Fibroblast of skin of back (primary cell): ENCODE data around the gene CMIP.

Experiments used
- DNase-seq: peaks from one replicate; pipeline ENCODE4 v3.0.0-alpha.2; 2013

Gene CMIP

DNA sequence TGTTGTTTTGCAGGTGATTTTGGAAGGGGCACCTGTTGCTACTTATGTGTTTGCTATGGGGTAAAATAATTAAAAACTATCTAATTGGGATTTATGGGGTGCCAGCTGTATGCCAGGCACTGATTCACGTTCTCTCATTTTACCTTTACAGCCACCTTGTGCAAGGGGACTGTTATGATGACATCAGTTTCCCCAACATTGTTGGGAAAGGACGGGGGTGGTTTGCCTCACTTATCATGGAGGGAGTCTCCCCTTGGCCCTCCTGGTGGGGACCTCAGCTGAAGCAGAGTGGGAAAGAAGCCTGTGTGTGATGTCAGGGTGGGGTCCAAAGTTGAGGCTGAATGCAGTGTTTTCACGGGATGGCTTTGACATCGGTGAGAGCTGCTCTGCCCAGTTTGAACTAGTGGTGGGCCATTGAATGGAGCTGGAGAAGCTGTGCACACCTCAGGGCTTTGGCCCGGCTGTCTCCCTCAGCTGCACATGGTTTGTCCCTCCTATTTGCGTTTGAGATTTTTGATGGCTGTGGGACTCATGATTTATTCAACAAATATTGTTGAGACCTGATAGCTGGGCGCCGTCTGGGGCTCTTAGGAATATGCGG, 36.1 kb downstream of the CMIP start:
- no peak for DNase-seq

DNA sequence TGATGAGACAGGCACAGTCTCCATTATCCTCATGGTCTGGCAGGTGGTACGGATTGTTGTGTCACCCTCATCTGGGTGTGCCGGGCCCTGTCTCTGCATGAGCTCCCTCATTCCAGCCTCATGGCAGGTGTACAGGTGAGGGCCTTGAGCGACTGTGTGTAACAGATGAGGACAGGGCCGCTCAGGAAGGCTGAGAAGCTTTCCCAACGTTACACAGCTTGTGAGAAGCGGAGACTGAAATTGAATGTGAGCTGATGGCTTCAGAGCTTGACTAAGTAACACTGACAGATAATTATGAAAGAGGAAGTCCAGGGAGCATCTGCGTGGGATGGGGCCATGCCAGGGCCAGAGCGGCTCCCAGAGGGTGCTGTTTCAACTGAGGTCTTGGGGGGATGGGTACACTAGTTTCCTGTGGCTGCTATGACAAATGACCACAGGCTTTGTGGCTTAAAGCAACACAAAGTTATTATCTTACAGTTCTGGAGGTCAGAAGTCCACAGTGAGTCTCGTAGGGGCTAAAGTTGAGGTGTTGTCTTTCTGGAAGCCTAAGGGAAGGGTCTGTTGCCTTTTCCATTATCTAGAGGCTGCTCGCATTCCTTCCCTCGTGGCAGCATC, 36.7 kb downstream of the CMIP start:
- peak; percentile 54 for DNase-seq

DNA sequence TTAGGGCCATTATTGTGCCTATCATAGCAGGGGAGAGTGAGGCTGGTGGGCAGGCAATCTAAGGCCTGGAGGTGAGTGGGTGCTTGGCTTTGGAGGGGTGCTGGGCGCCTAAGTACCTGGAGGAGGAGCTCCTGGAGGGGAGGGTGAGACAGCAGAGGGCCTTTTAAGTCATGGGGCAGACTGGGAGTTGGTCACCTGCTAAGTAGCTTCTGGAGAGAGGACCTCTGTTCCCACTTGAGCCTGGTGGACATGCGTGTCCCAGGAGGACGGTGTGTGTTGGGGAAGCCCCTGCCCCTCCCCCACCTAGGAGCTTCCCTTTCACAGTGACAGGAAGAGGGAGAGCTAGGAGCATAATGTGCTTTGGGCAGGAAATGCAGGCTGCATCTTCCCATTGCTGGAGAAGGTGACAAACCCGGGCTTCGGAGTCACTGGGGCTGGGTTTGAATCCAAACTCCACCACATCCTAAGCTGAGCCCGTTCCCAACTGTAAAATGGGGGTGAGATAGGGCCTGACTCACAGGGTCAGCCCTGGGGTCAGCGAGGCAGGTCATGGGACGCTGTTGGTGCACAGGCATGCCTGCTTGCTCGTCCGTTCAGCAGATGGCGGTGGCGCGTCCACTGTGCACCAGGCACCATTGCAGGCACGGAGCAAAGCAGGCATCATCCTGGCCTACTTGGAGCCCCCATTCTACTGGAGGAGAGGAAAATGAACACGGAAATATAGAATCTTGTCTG, 37.9 kb downstream of the CMIP start:
- no peak for DNase-seq

DNA sequence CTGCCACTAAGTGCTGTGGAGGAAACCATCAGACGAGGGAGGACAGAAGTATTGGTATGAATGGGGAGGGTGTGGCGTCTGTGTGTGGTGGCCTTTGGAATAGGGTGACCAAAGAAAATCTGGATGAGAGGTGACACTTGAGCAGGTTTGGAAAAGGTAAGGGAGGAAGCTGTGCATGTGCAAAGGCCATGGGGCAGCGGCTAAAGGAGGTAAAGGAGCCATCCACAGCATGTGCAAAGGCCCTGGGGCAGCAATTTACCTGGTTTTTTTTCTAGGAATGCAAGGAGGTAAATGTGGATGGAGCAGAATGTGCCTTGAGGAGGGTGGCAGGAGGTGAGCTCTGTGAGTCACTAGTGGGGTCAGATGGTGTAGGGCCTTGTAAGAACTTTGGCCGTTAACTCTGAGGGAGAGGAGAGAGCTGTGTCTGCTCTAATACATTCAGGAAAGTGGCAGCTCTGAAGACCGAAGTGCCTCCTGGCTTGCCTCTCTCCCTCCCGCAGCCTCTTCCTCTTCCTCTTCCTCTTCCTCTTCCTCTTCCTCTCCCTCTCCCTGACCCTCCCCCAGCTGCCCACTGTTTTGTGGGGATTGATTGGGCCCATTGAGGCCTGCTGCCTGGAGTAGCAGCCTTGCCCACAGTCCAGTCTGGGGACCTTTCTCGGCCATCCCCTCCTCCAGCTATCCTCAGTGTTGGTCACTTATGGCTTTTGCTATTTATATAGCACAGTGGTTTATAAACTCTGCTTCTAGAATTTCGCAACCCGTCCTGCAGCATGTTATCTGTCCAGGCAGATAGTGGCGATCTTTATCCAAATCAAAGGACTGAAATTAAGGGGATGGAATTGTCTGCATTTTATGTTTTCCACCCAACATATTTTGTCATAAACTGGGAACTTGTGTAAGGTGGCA, 38.7 kb downstream of the CMIP start:
- no peak for DNase-seq

DNA sequence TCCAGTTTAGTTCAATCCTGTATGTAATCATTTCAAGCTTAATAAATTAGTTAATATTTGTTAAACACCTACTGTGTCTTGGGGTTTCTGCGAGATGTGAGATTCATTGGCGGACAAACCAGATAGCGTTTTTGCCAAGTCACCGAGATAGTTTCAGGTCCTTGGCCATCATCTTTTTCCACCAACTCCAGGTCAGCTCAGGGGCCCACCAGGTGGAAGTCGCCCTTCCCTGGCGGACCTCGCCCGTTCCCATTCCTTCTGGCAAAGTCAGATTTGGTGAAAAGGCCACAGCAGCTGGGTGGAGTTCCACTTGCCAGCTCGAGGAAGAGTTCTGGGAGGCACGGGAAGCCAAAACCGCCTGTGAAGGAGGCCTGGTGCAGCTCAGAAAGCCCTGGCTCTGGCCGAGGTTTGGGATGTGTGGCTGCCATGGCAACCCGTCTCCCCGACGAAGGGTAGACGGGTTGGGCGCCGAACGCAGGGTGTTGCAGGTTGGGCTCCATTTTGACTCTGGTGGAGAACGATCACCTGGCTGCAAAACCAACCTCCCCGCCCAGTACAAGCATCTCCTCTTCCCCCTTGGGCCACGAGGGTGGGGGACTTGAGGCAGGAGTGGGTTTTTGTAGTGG, 39.5 kb downstream of the CMIP start:
- DNase-seq, result no peak

DNA sequence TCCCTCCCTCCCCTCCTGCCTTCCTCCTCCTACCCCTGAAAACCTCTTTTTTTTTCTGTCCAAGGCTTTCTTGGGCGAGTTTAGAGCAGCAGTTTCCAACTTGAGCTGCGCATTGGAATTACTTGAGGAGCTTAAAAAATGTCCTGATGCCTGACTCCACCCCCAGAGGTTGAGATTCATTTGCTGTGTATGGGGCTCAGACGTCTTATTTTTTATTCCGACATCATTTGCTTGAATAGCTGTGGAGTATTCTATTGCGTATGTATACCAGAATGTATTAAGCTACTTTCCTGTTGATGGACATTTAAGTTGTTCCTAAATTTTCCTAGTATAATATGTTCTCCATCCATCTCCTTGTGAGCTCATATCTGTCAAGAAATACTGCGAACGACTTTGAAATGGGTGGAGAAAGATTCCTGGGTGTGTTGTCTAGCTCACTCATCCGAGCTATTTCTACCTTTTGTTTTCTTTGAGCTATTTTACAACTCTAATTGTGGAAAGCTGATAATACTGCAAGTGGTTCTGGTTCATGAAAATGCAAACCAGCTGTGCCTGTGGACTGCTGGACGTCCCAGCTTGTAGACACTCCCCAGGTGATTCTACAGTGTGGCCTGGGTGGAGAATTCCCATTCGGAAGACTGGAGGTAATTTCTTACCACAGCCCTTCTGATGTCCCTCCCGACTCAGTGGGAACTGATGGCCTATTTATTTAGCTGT, 40.5 kb downstream of the CMIP start:
- DNase-seq, result no peak

DNA sequence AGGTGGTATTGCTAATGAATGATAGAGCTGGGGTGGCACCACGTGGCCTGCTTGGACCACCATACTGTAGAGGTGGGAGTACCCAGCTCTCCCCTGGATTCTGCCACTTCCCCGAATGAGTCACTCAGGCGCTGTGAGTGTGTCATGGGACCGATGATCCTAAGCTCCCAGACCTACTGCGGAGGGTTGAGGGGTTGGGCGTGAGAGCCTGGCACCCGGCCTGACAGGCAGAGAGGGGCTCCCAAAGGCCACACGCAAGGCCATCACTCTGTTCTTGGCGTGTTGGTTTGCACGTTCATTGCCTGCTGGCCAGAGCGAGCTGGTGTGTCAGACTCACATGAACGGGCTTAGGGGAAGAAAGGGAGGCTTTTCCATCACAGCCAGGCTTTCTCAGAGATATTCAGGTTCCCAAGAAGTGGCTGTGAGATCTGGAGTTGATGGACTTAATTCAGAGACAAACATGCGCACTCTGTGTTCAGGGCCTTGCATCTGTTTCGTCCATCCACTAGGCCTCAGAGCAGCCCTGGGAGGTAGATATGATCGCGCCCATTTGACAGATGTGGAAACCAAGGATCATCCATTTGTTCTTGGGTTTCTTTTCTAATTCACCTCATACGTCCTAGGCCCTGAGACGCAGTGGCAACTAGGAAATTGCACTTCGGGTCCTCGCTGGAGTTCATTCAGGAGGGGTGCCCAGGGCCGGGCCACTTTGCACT, 41.4 kb downstream of the CMIP start:
- DNase-seq, result no peak

DNA sequence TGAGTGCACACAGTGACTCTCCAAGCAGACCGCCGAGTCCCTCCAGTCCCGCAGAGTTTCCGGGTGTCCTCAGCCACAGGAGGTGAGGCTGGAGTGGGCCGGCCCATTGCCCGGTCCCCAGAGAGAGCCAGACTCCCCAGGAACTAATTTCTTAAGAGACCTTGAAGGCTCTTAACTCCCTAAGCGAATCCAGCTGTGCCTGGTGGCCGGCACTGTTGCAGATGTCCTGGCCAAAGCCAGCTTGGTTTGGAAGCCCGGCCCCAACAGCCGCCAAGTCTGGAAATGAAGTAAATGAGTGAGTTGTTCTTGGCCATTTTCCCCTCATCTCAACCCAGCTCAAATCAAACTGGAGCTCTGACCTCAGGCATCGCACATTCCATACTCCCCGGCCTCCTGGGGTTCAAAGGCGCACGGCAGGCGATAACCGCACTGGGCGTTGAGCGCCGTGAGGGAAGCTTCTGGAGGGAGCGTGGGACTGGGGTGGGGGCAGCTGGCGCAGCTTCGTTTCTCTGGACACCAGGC, 42.0 kb downstream of the CMIP start:
- peak; percentile 49 for DNase-seq

DNA sequence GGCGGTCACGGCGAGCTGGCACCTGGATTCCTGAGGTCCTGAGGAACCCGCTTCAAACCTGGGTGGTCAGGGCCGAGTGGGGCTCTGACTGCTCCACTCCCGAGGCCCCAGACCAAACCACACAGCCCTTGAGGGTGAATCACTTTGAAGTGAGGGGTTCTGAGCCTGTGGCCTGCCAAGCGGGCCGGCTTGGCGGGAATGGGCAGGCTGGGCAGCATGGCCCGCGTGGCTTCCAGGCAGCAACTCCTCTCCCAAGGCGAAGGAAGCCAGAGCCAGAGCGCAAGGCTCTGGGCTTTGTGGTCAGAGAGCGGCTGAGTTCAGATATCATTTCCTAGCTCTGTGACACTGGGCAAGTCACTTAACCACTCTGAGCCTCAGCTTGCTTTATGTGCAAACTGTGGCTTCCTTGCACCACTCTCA, 42.7 kb downstream of the CMIP start:
- no peak for DNase-seq

DNA sequence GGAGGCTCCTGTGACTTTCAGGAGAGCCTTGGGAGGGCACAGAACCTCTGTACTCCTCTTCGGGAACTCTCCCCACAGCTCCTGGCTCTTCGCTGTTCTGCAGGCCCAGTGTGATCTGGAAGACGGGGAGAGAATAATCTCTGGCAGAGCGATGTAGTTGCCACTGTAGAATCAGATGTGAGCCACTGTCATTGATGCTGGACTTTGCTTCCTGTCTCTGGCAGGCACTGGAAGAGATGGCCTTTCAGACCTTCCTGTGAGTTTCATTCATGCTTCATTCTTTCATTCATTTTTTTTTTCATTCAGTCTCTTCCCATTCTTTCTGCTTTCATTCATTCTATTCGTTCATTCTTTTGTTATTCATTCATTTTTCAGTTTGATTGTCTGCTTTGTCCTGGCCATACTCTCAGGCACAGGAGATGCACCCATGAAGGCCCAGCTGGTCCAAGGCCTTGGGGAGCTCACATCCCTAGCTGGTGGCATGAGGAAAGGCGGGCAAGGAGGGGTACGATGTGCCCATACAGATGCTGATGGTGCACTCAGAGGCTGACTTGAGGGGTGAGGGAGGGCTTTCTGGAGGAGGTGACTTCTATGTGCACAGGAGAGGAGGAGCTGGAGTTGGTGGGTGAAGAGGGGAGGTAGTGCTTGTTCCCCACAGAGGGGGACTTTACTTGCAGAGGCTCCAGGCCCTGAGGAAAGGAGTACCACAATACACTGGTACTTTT, 44.2 kb downstream of the CMIP start:
- no peak for DNase-seq

DNA sequence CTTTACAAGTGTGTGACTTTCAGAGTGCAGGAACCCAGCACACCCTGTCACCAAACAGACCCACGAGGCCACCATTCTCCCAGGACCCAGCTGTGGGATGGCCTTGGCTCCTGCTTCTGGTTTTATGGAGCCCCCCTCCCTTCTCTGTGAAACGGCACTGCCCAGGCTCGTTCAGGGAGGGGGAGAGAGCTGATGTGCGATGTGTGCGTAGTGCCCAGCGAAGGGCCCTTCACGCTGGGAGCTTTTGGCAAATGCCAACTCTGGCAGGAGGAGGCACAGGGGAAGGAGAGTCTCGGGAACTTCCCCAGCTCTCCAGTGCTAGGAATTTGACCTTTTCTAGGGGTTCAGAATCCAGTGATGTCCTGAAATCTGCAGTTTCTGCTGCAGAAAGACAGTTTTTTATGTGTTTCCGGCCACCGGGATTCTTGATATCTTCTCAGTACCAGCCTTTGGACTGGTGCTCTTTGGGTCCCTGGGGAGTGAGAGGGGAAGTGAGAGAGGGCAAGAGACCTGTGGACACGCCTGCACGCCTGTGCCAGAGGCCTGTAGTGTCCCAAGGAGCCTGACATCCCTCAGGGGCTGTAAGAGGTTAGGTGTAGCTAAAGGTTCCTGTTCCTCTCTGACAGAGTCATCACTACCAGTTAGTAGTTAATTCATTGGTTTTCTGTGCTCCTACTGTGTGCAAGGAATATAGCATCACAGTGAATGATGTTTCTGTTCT, 45.1 kb downstream of the CMIP start:
- no peak for DNase-seq

DNA sequence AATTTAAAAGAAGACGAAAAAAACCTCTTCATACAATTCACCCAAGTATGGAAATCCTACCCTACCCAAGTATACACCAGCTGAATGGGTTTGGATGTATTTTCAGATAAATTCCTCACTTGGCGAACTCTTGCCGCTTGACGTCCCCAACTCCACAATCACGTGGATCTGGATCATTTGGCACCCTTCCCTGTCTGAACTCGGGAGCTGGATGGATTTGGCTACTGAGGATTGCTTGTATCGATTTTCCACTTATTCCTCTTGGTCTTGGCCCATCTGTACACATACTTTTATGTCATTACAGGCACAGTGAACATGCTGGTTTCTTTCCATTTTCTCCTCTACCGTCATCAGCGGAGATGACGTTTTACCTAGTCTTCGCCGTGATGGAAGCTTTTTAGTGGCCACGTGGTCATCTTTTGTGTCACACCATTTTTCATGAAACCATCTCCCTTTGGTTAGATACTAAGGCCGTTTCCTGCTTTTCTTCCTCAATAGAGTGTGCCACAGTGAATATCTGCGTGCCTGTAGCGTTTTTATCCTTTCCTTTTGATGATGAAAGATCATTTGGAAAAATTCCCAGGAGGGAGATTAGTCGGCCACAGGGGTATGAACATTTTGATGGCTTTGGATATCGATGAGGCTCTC, 47.1 kb downstream of the CMIP start:
- peak; percentile 32 for DNase-seq

DNA sequence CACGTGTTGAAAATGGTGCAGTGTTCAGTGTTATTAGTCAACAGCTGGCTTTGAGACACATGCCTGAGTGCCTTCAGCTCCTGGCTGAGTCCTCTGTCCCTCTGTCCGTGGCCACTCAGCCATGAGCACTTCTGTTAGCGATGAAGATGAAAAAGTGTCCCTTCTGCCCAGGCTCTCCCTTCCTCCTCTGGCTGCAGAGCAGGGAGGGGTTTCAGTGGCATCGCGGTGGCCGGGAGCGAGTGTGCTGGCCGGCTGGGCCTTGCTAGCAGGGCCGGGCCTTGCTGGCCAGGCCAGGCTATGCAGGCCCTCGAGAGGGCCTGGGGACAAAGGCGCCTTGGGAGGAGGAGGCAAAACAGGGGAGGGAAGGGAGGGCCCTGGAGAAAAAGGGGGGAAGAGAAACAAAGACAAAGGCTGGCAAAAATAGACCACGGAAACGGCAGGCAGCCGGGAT, 47.7 kb downstream of the CMIP start:
- DNase-seq, result peak; percentile 61

DNA sequence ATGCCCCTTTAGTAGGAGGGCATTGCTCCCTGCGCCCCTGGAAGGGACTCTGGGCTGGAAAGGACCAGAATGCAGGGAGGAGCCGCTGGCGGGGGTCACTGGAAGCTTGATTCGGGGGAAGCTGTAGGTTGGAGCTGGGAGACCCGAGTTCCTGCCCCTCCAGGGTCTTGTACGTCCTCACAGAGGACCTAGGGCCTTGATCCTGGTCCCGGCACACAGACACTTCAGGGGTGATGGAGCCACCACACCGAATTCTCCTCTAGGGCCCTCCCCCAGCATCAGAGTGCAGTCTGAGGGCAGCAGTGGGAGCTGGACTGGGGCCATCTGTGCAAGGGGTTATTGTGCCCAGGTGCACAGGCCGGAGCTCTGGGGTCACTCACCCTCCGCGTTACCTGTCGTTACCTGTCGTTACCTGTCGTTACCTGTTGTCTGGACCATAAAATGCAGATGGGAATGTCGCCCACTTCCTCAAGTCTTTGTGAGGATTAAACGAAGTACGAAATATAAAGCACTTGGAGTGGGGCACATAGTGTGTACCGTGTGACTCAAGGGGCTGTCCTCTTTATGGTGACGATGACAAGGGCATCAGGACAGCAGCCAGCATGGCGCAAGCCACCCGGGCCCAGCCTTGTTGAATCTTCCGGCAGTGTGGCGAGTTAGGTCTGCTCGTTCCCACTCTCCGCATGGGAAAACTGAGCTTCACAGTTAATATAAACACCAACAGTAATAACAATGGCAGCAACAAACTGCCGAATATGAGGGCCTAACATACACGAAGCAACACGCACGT, 48.6 kb downstream of the CMIP start:
- DNase-seq, result no peak

DNA sequence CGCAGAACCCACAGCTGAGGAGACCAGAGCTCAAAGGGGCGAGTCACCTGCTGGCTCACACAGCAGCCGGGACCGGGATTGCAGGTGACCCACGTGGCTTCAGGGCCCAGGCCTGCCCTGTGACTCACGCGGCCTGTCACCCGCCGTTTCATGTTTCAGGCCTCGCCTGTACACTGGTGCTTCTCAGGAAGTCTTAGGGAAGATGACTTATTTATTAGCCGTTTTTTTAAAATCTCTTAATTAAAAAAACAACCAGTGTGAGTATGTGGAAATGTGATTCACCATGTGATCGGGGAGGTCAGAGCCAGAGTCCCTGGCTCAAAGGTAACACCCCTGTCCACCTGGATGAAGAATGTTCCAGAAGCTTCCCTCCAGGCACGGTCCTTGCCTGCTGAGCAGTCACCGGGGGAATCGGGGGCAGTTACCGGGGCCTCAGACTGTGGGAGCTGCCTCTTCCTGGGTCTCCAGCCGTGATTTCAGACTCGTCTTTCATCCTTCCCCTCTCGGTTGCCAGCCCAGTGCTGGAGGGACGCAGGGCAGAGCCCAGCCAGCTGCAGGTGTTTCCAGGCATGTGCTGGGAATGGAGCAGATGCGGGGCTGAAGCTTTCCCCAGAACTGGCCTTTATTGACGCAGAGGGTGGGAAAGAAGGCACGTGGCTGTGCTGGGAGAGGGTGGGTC, 49.3 kb downstream of the CMIP start:
- DNase-seq, result peak; percentile 87

DNA sequence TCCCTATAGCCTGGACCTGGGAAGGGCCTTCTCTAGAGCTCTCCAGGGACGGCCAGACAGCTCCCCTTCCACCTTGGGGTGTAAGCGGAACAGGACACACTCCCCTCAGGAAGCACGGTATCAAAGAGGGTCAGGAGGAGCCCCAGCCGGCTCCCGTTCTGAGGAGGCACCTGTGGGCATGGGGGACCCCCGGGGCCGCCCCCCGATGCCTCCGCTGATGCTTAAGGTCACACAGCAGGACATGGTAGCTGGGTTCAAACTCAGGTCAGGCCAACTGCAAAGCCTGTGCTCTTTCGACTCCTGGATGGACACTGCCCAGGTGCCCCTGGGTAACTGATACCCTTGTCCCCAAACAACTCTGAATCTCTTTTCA, 49.8 kb downstream of the CMIP start:
- DNase-seq, result no peak

DNA sequence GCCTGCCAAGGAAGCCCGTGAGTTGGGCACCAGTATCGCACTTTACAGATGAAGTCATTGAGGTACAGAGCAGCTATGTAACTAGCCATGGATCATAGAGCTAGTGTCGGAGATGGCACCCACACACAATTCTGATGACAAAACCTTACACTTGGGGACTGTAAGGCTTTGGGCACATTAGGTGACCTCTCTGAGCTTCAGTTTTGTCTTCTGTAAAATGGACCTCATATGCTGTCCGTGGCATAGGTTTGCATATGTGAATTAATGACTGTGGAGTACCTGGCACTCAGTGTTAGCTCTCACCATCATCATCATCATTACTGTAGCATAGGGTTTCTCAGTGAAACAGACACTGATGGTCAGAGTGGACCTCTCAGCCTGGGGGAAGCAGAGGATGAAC, 50.3 kb downstream of the CMIP start:
- DNase-seq, result no peak
